Measurements from ENCODE around the gene HS3ST6. TPM values are rescaled to one million over a fixed set of nuclear protein-coding genes. Genes with fewer than 3 reads are reported as not detected.

The HS3ST6 gene
- total RNA-seq, 2 experiments from 2014 or later, result not detected

- Histone ChIP-seq H2AFZ (ENCODE audit: low read length) (peak within 1 kb of the TSS; percentile 83), H3K27ac (ENCODE audit: low read depth, low read length, poor library complexity, severe bottlenecking) (no peak within 1 kb of the TSS), H3K36me3 (ENCODE audit: insufficient read depth, low read length) (no peaks in the 10 kb centered on the region), H3K9me2 (ENCODE audit: insufficient read depth, low read length) (no peaks in the 10 kb centered on the region), H3K9me3 (ENCODE audit: low read length) (no peaks in the 10 kb centered on the region), H3K4me2 (ENCODE audit: low read length) (peak within 1 kb of the TSS; percentile 95), H3K4me3 (ENCODE audit: low read depth, low read length, poor library complexity, severe bottlenecking) (peak within 1 kb of the TSS; percentile 84), H4K20me1 (ENCODE audit: insufficient read depth, low read length) (no peaks in the 10 kb centered on the region), H3K79me2 (ENCODE audit: insufficient read depth, low read depth, low read length) (no peaks in the 10 kb centered on the region), H3K4me1 (ENCODE audit: insufficient read depth, low read length, poor library complexity, severe bottlenecking) (peaks cover 18% of the 10 kb centered on the region)
- POLR2A ChIA-PET, result interaction anchor here (0.8 to 2.2 kb wide), 2 partner anchors 22 to 161 kb away, joined by 4 read pairs; partner anchors contain the start of genes NUBP2, RPS2 and SPSB3
- no peak for TF ChIP-seq EZH2phosphoT487 (IDR thresholded peaks at IDR 0.05; ENCODE audit: borderline replicate concordance, low read depth, low read length)
- TF ChIP-seq, protein P1, sequence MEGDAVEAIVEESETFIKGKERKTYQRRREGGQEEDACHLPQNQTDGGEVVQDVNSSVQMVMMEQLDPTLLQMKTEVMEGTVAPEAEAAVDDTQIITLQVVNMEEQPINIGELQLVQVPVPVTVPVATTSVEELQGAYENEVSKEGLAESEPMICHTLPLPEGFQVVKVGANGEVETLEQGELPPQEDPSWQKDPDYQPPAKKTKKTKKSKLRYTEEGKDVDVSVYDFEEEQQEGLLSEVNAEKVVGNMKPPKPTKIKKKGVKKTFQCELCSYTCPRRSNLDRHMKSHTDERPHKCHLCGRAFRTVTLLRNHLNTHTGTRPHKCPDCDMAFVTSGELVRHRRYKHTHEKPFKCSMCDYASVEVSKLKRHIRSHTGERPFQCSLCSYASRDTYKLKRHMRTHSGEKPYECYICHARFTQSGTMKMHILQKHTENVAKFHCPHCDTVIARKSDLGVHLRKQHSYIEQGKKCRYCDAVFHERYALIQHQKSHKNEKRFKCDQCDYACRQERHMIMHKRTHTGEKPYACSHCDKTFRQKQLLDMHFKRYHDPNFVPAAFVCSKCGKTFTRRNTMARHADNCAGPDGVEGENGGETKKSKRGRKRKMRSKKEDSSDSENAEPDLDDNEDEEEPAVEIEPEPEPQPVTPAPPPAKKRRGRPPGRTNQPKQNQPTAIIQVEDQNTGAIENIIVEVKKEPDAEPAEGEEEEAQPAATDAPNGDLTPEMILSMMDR (conservative IDR thresholded peaks at IDR 0.05; ENCODE audit: low read length), result peak; percentile 29; the same call in 1 of the 2 replicates
- intact Hi-C loops (cut with micrococcal nuclease; ENCODE audit: unreplicated experiment), result loop anchor here (2.0 to 5.0 kb wide), 2 partner anchors 66 to 161 kb away; partner anchors contain the start of genes NUBP2, SPSB3 and ZNF598
- DNase-seq (ENCODE audit: low spot score), result peak; percentile 100
- CTCF ChIA-PET (ENCODE audit: unreplicated experiment), result no interaction called here
- no TSS peak for BruUV-seq (replicated peaks)
Measured at GRCh38 chr16:1942810-1943726, 24.9 kb upstream of the HS3ST6 start, which contains the start of gene MSRB1. Gene MSRB1 (minus strand): TSS chr16:1943199. CDS start chr16:1943156, 43 bp downstream.

GRCh38 chr16:1942047-1942809 lies 24.0 kb upstream of the HS3ST6 start:
- Histone ChIP-seq H3K9me3 (ENCODE audit: low read length) (no peaks in the 10 kb centered on the region), H3K79me2 (ENCODE audit: insufficient read depth, low read depth, low read length) (no peaks in the 10 kb centered on the region), H3K4me3 (ENCODE audit: low read depth, low read length, poor library complexity, severe bottlenecking) (peak overlapping the region; percentile 84), H4K20me1 (ENCODE audit: insufficient read depth, low read length) (no peaks in the 10 kb centered on the region), H3K4me1 (ENCODE audit: insufficient read depth, low read length, poor library complexity, severe bottlenecking) (peaks cover 18% of the 10 kb centered on the region), H3K9me2 (ENCODE audit: insufficient read depth, low read length) (no peaks in the 10 kb centered on the region), H3K27ac (ENCODE audit: low read depth, low read length, poor library complexity, severe bottlenecking) (no peak overlapping the region), H3K36me3 (ENCODE audit: insufficient read depth, low read length) (no peaks in the 10 kb centered on the region), H3K4me2 (ENCODE audit: low read length) (peak overlapping the region; percentile 95), H2AFZ (ENCODE audit: low read length) (peak overlapping the region; percentile 83; the same call in 1 of the 2 replicates)
- no peak for TF ChIP-seq EZH2phosphoT487 (IDR thresholded peaks at IDR 0.05; ENCODE audit: borderline replicate concordance, low read depth, low read length)
- TF ChIP-seq, protein P1 (conservative IDR thresholded peaks at IDR 0.05; ENCODE audit: low read length), result no peak
- DNase-seq (ENCODE audit: low spot score), result peak; percentile 34
- intact Hi-C loops (cut with micrococcal nuclease; ENCODE audit: unreplicated experiment), result loop anchor here (2.0 to 5.0 kb wide), 2 partner anchors 67 to 160 kb away; partner anchors contain the start of genes NUBP2, SPSB3 and ZNF598
- CTCF ChIA-PET (ENCODE audit: unreplicated experiment), result no interaction called here
- BruUV-seq (replicated peaks), result no TSS peak
- POLR2A ChIA-PET, result interaction anchor here (1.3 to 2.2 kb wide), 2 partner anchors 22 to 160 kb away, joined by 4 to 6 read pairs; partner anchors contain the start of genes NUBP2, RPS2 and SPSB3

Measured in OCI-LY7 (cell line).